Body of pancreas (tissue), 4 donors: ENCODE measurements around the gene PNN.
"Not testable (repeated sequence)": the region's sequence is repeated elsewhere in the genome, so short reads cannot be mapped to it uniquely, and the experiment has no call there.

ENCODE experiments used
- CTCF ChIP-seq, 7 experiments: fragments of 450-650 bp in 4 of 7; fragments of 200-600 bp in 3 of 7; sonication (generic) in 3 of 7; IDR thresholded peaks; one replicate each; pipeline ENCODE4 v1.5.1; 2016 to 2019; ENCODE audit warnings: antibody characterized with exemption in 7 of 7
- POLR2A ChIP-seq, 3 donors: fragments of 450-650 bp; IDR thresholded peaks; one replicate each; pipeline ENCODE4 v1.6.1; 2016; ENCODE audit warnings: antibody characterized with exemption in 3 of 3, mild to moderate bottlenecking in 2 of 3

DNA sequence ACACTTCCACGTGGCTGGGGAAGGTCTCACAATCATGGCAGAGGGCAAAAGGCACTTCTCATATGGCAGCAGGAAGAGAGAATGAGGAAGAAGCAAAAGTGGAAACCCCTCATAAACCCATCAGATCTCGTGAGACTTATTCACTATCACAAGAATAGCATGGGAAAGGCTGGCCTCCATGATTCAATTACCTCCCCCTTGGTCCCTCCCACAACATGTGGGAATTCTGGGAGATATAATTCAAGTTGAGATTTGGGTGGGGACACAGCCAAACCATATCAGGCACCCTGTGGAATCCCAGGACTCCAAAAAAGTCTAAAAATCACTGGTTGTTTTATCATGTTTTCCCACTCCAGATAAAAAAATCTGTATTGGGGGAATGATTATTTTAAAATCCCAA lies 31.8 kb upstream of the PNN start:
- TF ChIP-seq POLR2A, CTCF (IDR thresholded peaks at IDR 0.05): not testable (repeated sequence)
